SK-N-SH treated with all-trans-retinoic acid at 6 μM for 48 hours (cell line): ENCODE measurements around the gene ALDH8A1.

Experiments
- ATAC-seq: fragments of 200-7000 bp; cut with Tn5 transposase; 3 replicates; pipeline ENCODE4 v1.9.1; 2020; ENCODE audit warnings: mild to moderate bottlenecking, moderate library complexity
- ARNTL ChIP-seq: fragments of 450-650 bp; formaldehyde crosslinking; IDR thresholded peaks from 2 replicates; pipeline ENCODE4 v1.5.0; 2020; ENCODE audit warnings: low read depth, mild to moderate bottlenecking, moderate library complexity, borderline replicate concordance
- BACH2 ChIP-seq: fragments of 250-450 bp; sonication (Bioruptor Pico); IDR thresholded peaks from 2 replicates; pipeline ENCODE4 v1.9.0; 2021; ENCODE audit warnings: mild to moderate bottlenecking, borderline replicate concordance
- CSDC2 ChIP-seq: fragments of 250-450 bp; sonication (Bioruptor Pico); IDR thresholded peaks from 2 replicates; pipeline ENCODE4 v1.5.0; 2020; ENCODE audit warnings: mild to moderate bottlenecking, moderate library complexity
- ESRRG ChIP-seq: fragments of 250-450 bp; sonication (Bioruptor Pico); IDR thresholded peaks from 2 replicates; pipeline ENCODE4 v1.6.1; 2021; ENCODE audit warnings: mild to moderate bottlenecking
- GLIS3 ChIP-seq: fragments of 250-450 bp; sonication (Bioruptor Pico); IDR thresholded peaks from 2 replicates; pipeline ENCODE4 v1.5.0; 2020; ENCODE audit warnings: mild to moderate bottlenecking, moderate library complexity
- ISL1 ChIP-seq: fragments of 250-450 bp; sonication (Bioruptor Pico); IDR thresholded peaks from 2 replicates; pipeline ENCODE4 v2.1.2; 2022; ENCODE audit warnings: mild to moderate bottlenecking, moderate library complexity
- OSR1 ChIP-seq: fragments of 250-450 bp; sonication (Bioruptor Pico); IDR thresholded peaks from 2 replicates; pipeline ENCODE4 v1.8.0; 2022; ENCODE audit warnings: moderate library complexity, mild to moderate bottlenecking, inconsistent platforms
- PATZ1 ChIP-seq: fragments of 250-450 bp; sonication (Bioruptor Pico); IDR thresholded peaks from 2 replicates; pipeline ENCODE4 v1.8.0; 2020; ENCODE audit warnings: mild to moderate bottlenecking, moderate library complexity, borderline replicate concordance
- POU6F1 ChIP-seq: fragments of 250-450 bp; sonication (Bioruptor Pico); IDR thresholded peaks from 2 replicates; pipeline ENCODE4 v1.8.0; 2021; ENCODE audit warnings: low read depth, mild to moderate bottlenecking, moderate library complexity, borderline replicate concordance
- RARB ChIP-seq: fragments of 250-450 bp; sonication (Bioruptor Pico); IDR thresholded peaks from 2 replicates; pipeline ENCODE4 v1.8.0; 2021; ENCODE audit warnings: mild to moderate bottlenecking, moderate library complexity
- SNAI2 ChIP-seq: fragments of 250-450 bp; sonication (Bioruptor Pico); IDR thresholded peaks from 2 replicates; pipeline ENCODE4 v1.5.0; 2020; ENCODE audit warnings: mild to moderate bottlenecking, moderate library complexity
- TCF4 ChIP-seq: fragments of 250-450 bp; sonication (Bioruptor Pico); IDR thresholded peaks from 2 replicates; pipeline ENCODE4 v1.8.0; 2021; ENCODE audit warnings: mild to moderate bottlenecking, moderate library complexity, borderline replicate concordance
- TOX ChIP-seq: fragments of 250-450 bp; sonication (Bioruptor Pico); IDR thresholded peaks from 2 replicates; pipeline ENCODE4 v1.8.0; 2021; ENCODE audit warnings: mild to moderate bottlenecking, moderate library complexity, borderline replicate concordance
- ZC3H10 ChIP-seq: fragments of 250-450 bp; sonication (Bioruptor Pico); IDR thresholded peaks from 2 replicates; pipeline ENCODE4 v1.5.1; 2021; ENCODE audit warnings: mild to moderate bottlenecking, moderate library complexity
- ZFP3 ChIP-seq: fragments of 250-450 bp; sonication (Bioruptor Pico); IDR thresholded peaks from 2 replicates; pipeline ENCODE4 v1.5.0; 2020; ENCODE audit warnings: mild to moderate bottlenecking, moderate library complexity
- ZNF565 ChIP-seq: fragments of 450-650 bp; formaldehyde crosslinking; conservative IDR thresholded peaks from 2 replicates; pipeline ENCODE4 v1.5.0; 2020; ENCODE audit warnings: low read depth, mild to moderate bottlenecking, moderate library complexity
- ZNF70 ChIP-seq: fragments of 450-650 bp; formaldehyde crosslinking; IDR thresholded peaks from 2 replicates; pipeline ENCODE4 v1.5.0; 2020; ENCODE audit warnings: mild to moderate bottlenecking, moderate library complexity
- ZNF8 ChIP-seq: fragments of 450-650 bp; formaldehyde crosslinking; IDR thresholded peaks from 2 replicates; pipeline ENCODE4 v1.5.0; 2020; ENCODE audit warnings: mild to moderate bottlenecking, moderate library complexity
- TF ChIP-seq, protein P1 (sequence below): fragments of 250-450 bp; sonication (Bioruptor Pico); IDR thresholded peaks from 2 replicates; pipeline ENCODE4 v1.5.1; 2020; ENCODE audit warnings: low read depth, mild to moderate bottlenecking, moderate library complexity
- TF ChIP-seq, protein P2 (sequence below): fragments of 250-450 bp; sonication (Bioruptor Pico); IDR thresholded peaks from 2 replicates; pipeline ENCODE4 v1.5.1; 2021; ENCODE audit warnings: mild to moderate bottlenecking, moderate library complexity

Gene ALDH8A1

DNA sequence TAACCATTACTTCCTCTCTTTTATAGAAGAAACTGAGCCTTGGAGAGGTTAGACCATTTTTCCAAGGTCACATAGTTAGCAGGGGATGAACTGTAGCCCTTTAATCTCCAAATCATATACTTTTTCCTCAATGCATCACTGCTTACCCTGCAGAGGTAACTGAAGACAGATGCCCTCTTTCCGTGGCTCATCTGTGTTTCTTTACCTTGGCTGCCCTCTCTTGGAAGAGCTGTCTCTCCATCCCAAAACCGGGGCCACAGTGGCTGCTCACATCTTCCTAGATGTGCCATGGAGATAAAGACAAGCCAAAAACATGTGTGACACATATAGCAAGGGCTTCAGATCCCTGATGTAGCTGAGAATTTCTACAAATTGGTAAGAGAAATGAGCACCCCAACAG is 581 bp upstream of the ALDH8A1 start:
- TF ChIP-seq, protein P1, sequence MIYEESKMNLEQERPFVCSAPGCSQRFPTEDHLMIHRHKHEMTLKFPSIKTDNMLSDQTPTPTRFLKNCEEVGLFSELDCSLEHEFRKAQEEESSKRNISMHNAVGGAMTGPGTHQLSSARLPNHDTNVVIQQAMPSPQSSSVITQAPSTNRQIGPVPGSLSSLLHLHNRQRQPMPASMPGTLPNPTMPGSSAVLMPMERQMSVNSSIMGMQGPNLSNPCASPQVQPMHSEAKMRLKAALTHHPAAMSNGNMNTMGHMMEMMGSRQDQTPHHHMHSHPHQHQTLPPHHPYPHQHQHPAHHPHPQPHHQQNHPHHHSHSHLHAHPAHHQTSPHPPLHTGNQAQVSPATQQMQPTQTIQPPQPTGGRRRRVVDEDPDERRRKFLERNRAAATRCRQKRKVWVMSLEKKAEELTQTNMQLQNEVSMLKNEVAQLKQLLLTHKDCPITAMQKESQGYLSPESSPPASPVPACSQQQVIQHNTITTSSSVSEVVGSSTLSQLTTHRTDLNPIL (CRISPR knock-in tag) = no peak
- TF ChIP-seq ZNF70 (CRISPR knock-in tag) (no peak), OSR1 (CRISPR knock-in tag) (no peak), BACH2 (CRISPR knock-in tag) (no peak), POU6F1 (CRISPR knock-in tag) (no peak), TCF4 (CRISPR knock-in tag) (no peak), PATZ1 (no peak), ZNF565 (CRISPR knock-in tag) (no peak), TOX (CRISPR knock-in tag) (no peak), RARB (CRISPR knock-in tag) (no peak), ZC3H10 (CRISPR knock-in tag) (no peak), ESRRG (no peak), SNAI2 (CRISPR knock-in tag) (no peak), ZNF8 (CRISPR knock-in tag) (no peak), GLIS3 (no peak), CSDC2 (CRISPR knock-in tag) (no peak), ARNTL (CRISPR knock-in tag) (no peak)
- peak; percentile 52; the same call in 2 of the 3 replicates for ATAC-seq

DNA sequence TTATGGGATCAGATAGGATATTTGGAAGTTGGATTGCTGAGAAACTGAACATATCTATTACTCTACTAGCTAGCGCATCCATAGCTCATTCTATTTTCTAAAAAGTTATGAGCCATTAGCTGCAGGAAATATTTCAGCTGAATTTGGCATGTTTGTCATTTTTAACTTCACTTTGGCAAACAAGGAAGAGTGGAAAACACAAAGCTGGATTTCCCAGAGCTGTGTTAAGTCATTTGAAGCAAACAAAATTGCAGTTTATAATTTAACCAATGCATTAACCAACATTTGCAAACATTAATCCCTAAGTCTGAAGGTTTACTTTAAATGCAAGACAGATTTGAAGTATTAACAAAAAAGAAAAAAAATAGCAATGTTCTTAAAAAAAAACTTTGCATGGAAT is 1.2 kb downstream of the ALDH8A1 start:
- TF ChIP-seq TCF4 (CRISPR knock-in tag) (no peak), ZNF8 (CRISPR knock-in tag) (no peak), TOX (CRISPR knock-in tag) (no peak), GLIS3 (no peak)
- ATAC-seq = no peak

- TF ChIP-seq ZNF8 (CRISPR knock-in tag) (no peak), ZNF565 (CRISPR knock-in tag) (no peak), PATZ1 (no peak), ISL1 (CRISPR knock-in tag) (no peak)
Measured at GRCh38 chr6:134948142-134948541, 1.8 kb downstream of the ALDH8A1 start.

GRCh38 chr6:134945045-134945444 is 4.9 kb downstream of the ALDH8A1 start:
- no peak for ATAC-seq
- TF ChIP-seq ESRRG (no peak), ARNTL (CRISPR knock-in tag) (no peak), GLIS3 (no peak), ISL1 (CRISPR knock-in tag) (no peak), PATZ1 (no peak), ZNF8 (CRISPR knock-in tag) (no peak), TOX (CRISPR knock-in tag) (no peak), BACH2 (CRISPR knock-in tag) (no peak), ZFP3 (CRISPR knock-in tag) (no peak)
- TF ChIP-seq, protein P2, sequence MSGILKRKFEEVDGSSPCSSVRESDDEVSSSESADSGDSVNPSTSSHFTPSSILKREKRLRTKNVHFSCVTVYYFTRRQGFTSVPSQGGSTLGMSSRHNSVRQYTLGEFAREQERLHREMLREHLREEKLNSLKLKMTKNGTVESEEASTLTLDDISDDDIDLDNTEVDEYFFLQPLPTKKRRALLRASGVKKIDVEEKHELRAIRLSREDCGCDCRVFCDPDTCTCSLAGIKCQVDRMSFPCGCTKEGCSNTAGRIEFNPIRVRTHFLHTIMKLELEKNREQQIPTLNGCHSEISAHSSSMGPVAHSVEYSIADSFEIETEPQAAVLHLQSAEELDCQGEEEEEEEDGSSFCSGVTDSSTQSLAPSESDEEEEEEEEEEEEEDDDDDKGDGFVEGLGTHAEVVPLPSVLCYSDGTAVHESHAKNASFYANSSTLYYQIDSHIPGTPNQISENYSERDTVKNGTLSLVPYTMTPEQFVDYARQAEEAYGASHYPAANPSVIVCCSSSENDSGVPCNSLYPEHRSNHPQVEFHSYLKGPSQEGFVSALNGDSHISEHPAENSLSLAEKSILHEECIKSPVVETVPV (CRISPR knock-in tag) = no peak

More at GRCh38 chr6:134948142-134948541, 1.8 kb downstream of the ALDH8A1 start:
- no peak for ATAC-seq
